BE2C (cell line): ENCODE results near the gene PDCD5.
A peak's percentile ranks its signal among the peaks of the same experiment; 100 is the strongest.

Source experiments
- DNase-seq: peaks from one replicate; pipeline ENCODE4 v3.0.0-alpha.2; 2020
- H3K27me3 ChIP-seq: fragments of 250-450 bp; sonication (Bioruptor Pico); 2 replicates; pipeline ENCODE4 v1.5.1; 2020; ENCODE audit warnings: mild to moderate bottlenecking
- H3K36me3 ChIP-seq: fragments of 250-450 bp; sonication (Bioruptor Pico); 2 replicates; pipeline ENCODE4 v1.5.1; 2020; ENCODE audit warnings: mild to moderate bottlenecking
- H3K4me1 ChIP-seq: fragments of 250-450 bp; sonication (Bioruptor Pico); 2 replicates; pipeline ENCODE4 v1.5.1; 2020
- H3K4me3 ChIP-seq: 2 replicates; pipeline ENCODE4 v1.5.1; 2011; ENCODE audit warnings: low read depth, low read length
- H3K9me3 ChIP-seq: fragments of 250-450 bp; sonication (Bioruptor Pico); 2 replicates; pipeline ENCODE4 v1.5.1; 2020
- TF ChIP-seq, protein P1 (sequence below): IDR thresholded peaks from 2 replicates; pipeline ENCODE4 v1.5.1; 2012; ENCODE audit warnings: mild to moderate bottlenecking, low read depth, low read length

The PDCD5 gene

DNA sequence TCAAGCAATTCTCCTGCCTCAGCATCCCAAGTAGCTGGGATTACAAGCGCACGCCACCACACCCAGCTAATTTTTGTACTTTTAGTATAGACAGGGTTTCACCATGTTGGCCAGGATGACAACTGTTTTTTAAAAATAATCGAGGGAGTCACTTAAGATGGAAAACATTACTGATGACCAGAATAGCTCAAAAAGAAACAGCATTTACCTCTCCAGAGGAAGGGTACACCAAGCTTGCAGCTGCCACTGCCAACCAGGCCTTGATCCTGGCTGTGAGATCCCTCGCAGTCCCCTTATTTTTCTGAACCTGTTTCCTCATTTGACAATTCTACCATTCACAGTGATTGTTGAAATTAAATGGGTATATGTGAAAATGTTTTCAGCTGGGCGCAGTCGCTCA is 14.5 kb downstream of the PDCD5 start:
- Histone ChIP-seq H3K36me3 (peaks cover 56% of the 10 kb centered on the region), H3K4me3 (no peak overlapping the region)
- TF ChIP-seq, protein P1, sequence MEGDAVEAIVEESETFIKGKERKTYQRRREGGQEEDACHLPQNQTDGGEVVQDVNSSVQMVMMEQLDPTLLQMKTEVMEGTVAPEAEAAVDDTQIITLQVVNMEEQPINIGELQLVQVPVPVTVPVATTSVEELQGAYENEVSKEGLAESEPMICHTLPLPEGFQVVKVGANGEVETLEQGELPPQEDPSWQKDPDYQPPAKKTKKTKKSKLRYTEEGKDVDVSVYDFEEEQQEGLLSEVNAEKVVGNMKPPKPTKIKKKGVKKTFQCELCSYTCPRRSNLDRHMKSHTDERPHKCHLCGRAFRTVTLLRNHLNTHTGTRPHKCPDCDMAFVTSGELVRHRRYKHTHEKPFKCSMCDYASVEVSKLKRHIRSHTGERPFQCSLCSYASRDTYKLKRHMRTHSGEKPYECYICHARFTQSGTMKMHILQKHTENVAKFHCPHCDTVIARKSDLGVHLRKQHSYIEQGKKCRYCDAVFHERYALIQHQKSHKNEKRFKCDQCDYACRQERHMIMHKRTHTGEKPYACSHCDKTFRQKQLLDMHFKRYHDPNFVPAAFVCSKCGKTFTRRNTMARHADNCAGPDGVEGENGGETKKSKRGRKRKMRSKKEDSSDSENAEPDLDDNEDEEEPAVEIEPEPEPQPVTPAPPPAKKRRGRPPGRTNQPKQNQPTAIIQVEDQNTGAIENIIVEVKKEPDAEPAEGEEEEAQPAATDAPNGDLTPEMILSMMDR = no peak

DNA sequence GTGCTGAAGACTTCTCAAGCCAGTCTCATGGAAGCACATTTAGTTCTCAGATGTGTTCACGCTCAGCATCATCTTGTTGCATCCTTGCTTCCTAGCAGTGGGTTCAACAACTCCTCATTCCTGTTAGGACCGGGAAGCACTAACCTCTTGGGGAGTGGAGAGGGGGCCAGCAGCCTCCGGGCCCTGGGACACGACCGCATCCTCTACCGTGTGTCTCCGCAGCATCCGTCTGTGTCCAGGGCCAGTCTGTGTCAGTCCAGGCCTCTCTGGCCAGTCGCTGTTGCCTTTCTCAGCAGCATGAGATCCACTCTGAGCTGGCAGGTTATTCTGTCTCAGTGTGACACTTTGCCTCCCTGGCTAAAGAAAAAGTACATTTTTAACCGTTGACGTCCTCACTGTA is 17.0 kb downstream of the PDCD5 start:
- Histone ChIP-seq H3K4me1 (no peaks in the 10 kb centered on the region), H3K9me3 (no peaks in the 10 kb centered on the region), H3K36me3 (peaks cover 47% of the 10 kb centered on the region), H3K4me3 (no peak overlapping the region), H3K27me3 (no peaks in the 10 kb centered on the region)
- DNase-seq = no peak
- TF ChIP-seq, protein P1 = no peak

More for the DNA sequence above, 14.5 kb downstream of the PDCD5 start:
- no peak for DNase-seq
- Histone ChIP-seq H3K27me3 (no peaks in the 10 kb centered on the region), H3K9me3 (no peaks in the 10 kb centered on the region), H3K4me1 (no peaks in the 10 kb centered on the region)

- H3K9me3 ChIP-seq = no peaks in the 10 kb centered on the region
- H3K27me3 ChIP-seq = no peaks in the 10 kb centered on the region
- TF ChIP-seq, protein P1 = no peak
- DNase-seq = no peak
- no peaks in the 10 kb centered on the region for H3K4me1 ChIP-seq
- H3K4me3 ChIP-seq = no peak overlapping the region
- H3K36me3 ChIP-seq = peaks cover 49% of the 10 kb centered on the region
Observed at GRCh38 chr19:32599258-32599657, 18.3 kb downstream of the PDCD5 start.

GRCh38 chr19:32599736-32600157 is 18.8 kb downstream of the PDCD5 start:
- TF ChIP-seq, protein P1 = peak; percentile 83
- Histone ChIP-seq H3K4me3 (no peak overlapping the region), H3K4me1 (no peaks in the 10 kb centered on the region), H3K36me3 (peaks cover 45% of the 10 kb centered on the region), H3K9me3 (no peaks in the 10 kb centered on the region), H3K27me3 (no peaks in the 10 kb centered on the region)
- peak; percentile 41 for DNase-seq

DNA sequence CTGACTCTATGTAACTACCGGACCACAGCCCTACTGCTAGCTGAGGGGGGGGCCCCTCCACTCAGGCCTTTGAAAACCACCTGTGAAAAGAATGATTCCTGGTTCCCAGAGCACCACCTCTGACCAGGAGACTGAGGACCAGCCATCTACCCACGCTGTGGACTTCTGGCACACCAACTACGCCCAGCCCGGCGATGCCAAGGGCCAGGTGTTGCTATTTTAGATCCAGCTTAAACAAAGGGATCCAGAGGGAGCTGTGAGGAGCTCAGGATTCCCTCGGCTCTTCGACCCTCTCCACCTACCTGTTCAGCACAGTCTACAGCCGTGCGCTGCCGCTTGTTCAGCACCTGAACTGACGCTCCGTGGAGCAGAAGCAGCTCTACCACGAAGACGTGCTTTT is 23.0 kb downstream of the PDCD5 start:
- H3K4me1 ChIP-seq = no peaks in the 10 kb centered on the region
- H3K4me3 ChIP-seq = no peak overlapping the region
- peaks cover 33% of the 10 kb centered on the region for H3K36me3 ChIP-seq
- TF ChIP-seq, protein P1 = no peak
- H3K27me3 ChIP-seq = no peaks in the 10 kb centered on the region
- no peak for DNase-seq
- H3K9me3 ChIP-seq = no peaks in the 10 kb centered on the region

- Histone ChIP-seq H3K36me3 (peaks cover 28% of the 10 kb centered on the region), H3K4me3 (no peak overlapping the region), H3K9me3 (no peaks in the 10 kb centered on the region), H3K4me1 (no peaks in the 10 kb centered on the region), H3K27me3 (no peaks in the 10 kb centered on the region)
- TF ChIP-seq, protein P1 = no peak
- DNase-seq = no peak
Observed at GRCh38 chr19:32605544-32605943, 24.6 kb downstream of the PDCD5 start.
